ENCODE results near the gene IREB2. TPM values are rescaled to one million over a fixed set of nuclear protein-coding genes. Genes with fewer than 3 reads are reported as not detected.
"Not testable (repeated sequence)": the region's sequence is repeated elsewhere in the genome, so short reads cannot be mapped to it uniquely, and the experiment has no call there.

Gene IREB2
- polyA plus RNA-seq, 1 of the 3 experiments (the other 2 are of a cell fraction), result 9.5 TPM

GRCh38 chr15:78404125-78404524 is 33.9 kb upstream of the IREB2 start:
- H2AFZ ChIP-seq (ENCODE audit: low read depth), result no peak overlapping the region
- H3K36me3 ChIP-seq (replicated peaks in 1 of 2; ENCODE audit: control insufficient read depth in 1 of 2, insufficient read depth in 2 of 2, low read length in 1 of 2), result no peaks in the 10 kb centered on the region
- H4K20me1 ChIP-seq (ENCODE audit: insufficient read depth), result no peaks in the 10 kb centered on the region
- no peak overlapping the region for H3K4me2 ChIP-seq
- no peak overlapping the region for H3K9ac ChIP-seq
- no peaks in the 10 kb centered on the region for H3K79me2 ChIP-seq (ENCODE audit: insufficient read depth)
- POLR2A ChIA-PET, result interaction anchor here (1.0 kb wide), 1 partner anchor 92 kb away, joined by 3 read pairs; no protein-coding TSS in a partner anchor
- TF ChIP-seq IRF3 (IDR thresholded peaks at IDR 0.05; ENCODE audit: low read depth, low read length), result no peak
- TF ChIP-seq SMC3 (IDR thresholded peaks at IDR 0.05; ENCODE audit: low read depth, low read length), result no peak
- TF ChIP-seq EP300 (IDR thresholded peaks at IDR 0.05; ENCODE audit: borderline replicate concordance in 1 of 2, low read depth in 1 of 2, low read length in 1 of 2), result no peak
- no peak for TF ChIP-seq GABPA (IDR thresholded peaks at IDR 0.05; ENCODE audit: low read depth)
- no peak for TF ChIP-seq USF2 (IDR thresholded peaks at IDR 0.05; ENCODE audit: borderline replicate concordance, low read depth, low read length)
- no peak for TF ChIP-seq REST (IDR thresholded peaks at IDR 0.05; ENCODE audit: low read depth, low read length)
- TF ChIP-seq MEF2A (IDR thresholded peaks at IDR 0.05; ENCODE audit: borderline replicate concordance, low read depth), result no peak
- no peak for TF ChIP-seq ELF1 (IDR thresholded peaks at IDR 0.05)
- TF ChIP-seq TAF1 (IDR thresholded peaks at IDR 0.05; ENCODE audit: borderline replicate concordance, low read depth, low read length), result no peak
- TF ChIP-seq FOSL2 (IDR thresholded peaks at IDR 0.05; ENCODE audit: borderline replicate concordance, low read depth), result no peak
- TF ChIP-seq PBX3 (IDR thresholded peaks at IDR 0.05), result no peak
- no peak for TF ChIP-seq MAX (IDR thresholded peaks at IDR 0.05; ENCODE audit: low read depth)
- TF ChIP-seq JUND (IDR thresholded peaks at IDR 0.05), result no peak
- no peak for TF ChIP-seq NRF1 (IDR thresholded peaks at IDR 0.05; ENCODE audit: low read depth, low read length)
- TF ChIP-seq FOXM1 (IDR thresholded peaks at IDR 0.05; ENCODE audit: low read depth), result no peak
- TF ChIP-seq CHD2 (IDR thresholded peaks at IDR 0.05; ENCODE audit: low read length, partially characterized antibody), result no peak
- TF ChIP-seq USF1 (IDR thresholded peaks at IDR 0.05; ENCODE audit: borderline replicate concordance, low read depth), result no peak
- no peak for TF ChIP-seq ZBTB33 (IDR thresholded peaks at IDR 0.05; ENCODE audit: borderline replicate concordance, low read depth)
- no peaks in the 10 kb centered on the region for H3K9me2 ChIP-seq
- DNase-seq, result no peak
- no peaks in the 10 kb centered on the region for H3K27me3 ChIP-seq (ENCODE audit: insufficient read depth)
- peaks cover 0 to 19% of the 10 kb centered on the region in 2 experiments; a peak in 2 of 4 replicates for H3K4me1 ChIP-seq (ENCODE audit: control insufficient read depth in 1 of 2, insufficient read depth in 2 of 2, low read depth in 1 of 2, low read length in 1 of 2)
- H3K9me3 ChIP-seq, result no peaks in the 10 kb centered on the region
- H3K4me3 ChIP-seq (ENCODE audit: low read depth in 2 of 2, low read length in 1 of 2), result no peak overlapping the region
- peaks cover 4% of the 10 kb centered on the region for H3F3A ChIP-seq (replicated peaks; ENCODE audit: insufficient read depth)
- no peak overlapping the region for H3K27ac ChIP-seq (ENCODE audit: low read depth in 2 of 2, low read length in 1 of 2)
- CTCF ChIA-PET, result interaction anchor here (33.6 kb wide), 1 partner anchor 91 kb away, joined by 772 read pairs; the partner anchor contains the start of gene SKIC8
- 89% methylated on average over 3 of the region's 3 CpGs for WGBS (ENCODE audit: low lambda C conversion rate)

GRCh38 chr15:78404796-78405195 is 33.2 kb upstream of the IREB2 start:
- H3K4me3 ChIP-seq (ENCODE audit: low read depth in 2 of 2, low read length in 1 of 2); H3K79me2 ChIP-seq (ENCODE audit: insufficient read depth); H3K4me2 ChIP-seq; H3K27me3 ChIP-seq (ENCODE audit: insufficient read depth); H3K9ac ChIP-seq; H3K9me2 ChIP-seq; H3F3A ChIP-seq (replicated peaks; ENCODE audit: insufficient read depth); H4K20me1 ChIP-seq (ENCODE audit: insufficient read depth); H3K27ac ChIP-seq (ENCODE audit: low read depth in 2 of 2, low read length in 1 of 2); H3K36me3 ChIP-seq (replicated peaks in 1 of 2; ENCODE audit: control insufficient read depth in 1 of 2, insufficient read depth in 2 of 2, low read length in 1 of 2); H2AFZ ChIP-seq (ENCODE audit: low read depth); POLR2A ChIA-PET; DNase-seq; H3K9me3 ChIP-seq: not testable (repeated sequence)
- H3K4me1 ChIP-seq (ENCODE audit: control insufficient read depth in 1 of 2, insufficient read depth in 2 of 2, low read depth in 1 of 2, low read length in 1 of 2), result peaks cover 0 to 19% of the 10 kb centered on the region in 2 experiments; a peak in 2 of 4 replicates
- CTCF ChIA-PET, result interaction anchor here (1.0 to 33.6 kb wide), 3 partner anchors 11 to 92 kb away, joined by 3 to 772 read pairs (median 3); partner anchors contain the start of gene SKIC8
- WGBS (ENCODE audit: low lambda C conversion rate), result 87% methylated on average over 7 of the region's 7 CpGs

Data from SK-N-SH (cell line).